ENCODE results near the gene UPK3BL2.
"Not testable (repeated sequence)": the region's sequence is repeated elsewhere in the genome, so short reads cannot be mapped to it uniquely, and the experiment has no call there.

- TF ChIP-seq FOXP2 (optimal IDR thresholded peaks at IDR 0.05; ENCODE audit: control extremely low read depth, extremely low read length, insufficient read depth); POLR2AphosphoS5 (IDR thresholded peaks at IDR 0.05; ENCODE audit: borderline replicate concordance, low read depth, low read length); EZH2 (IDR thresholded peaks at IDR 0.05): not testable (repeated sequence)
These were observed 46.4 kb upstream of the UPK3BL2 start for GRCh38 chr7:102589857-102590256.
